ENCODE data around the gene USP17L11.
"Not testable (repeated sequence)": the region's sequence is repeated elsewhere in the genome, so short reads cannot be mapped to it uniquely, and the experiment has no call there.

USP17L11 gene

DNA sequence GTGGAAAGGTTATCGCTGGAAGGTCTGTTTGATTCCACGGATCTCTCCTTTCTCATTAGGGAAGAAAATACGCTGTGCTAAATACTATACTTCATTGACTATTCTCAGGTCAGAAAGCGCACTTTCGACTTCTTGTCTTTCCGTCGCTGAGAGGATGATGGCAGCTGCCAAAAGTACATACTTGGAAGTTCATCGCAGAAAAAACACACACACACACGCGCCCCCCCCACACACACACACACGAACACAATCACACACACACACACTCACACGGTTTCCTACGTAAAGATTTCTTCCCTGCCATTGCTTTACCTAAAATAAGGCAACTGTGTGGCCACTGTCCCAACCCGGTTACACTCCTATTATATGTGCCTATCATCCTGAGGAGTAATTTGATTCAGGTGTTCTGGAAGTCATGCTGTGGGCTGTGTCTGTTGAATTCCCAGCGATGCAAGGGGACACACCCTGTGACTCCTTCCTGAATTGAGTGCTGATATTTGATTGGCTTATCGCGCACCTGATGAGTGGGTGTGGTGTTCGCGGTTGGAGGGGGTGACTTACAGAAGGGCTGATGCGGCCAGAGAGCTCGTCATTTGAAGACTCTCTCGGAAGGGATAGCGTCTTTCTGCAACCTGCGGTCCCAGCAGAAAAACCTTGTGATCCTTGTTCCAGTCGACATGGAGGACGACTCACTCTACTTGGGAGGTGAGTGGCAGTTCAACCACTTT, 32.9 kb downstream of the USP17L11 start, which contains the start of gene USP17L18:
Gene USP17L18 (plus strand): TSS at position 678 of the 728 bp plus-strand sequence. CDS start 0 bp downstream, at position 678.
- TF ChIP-seq, protein P1, sequence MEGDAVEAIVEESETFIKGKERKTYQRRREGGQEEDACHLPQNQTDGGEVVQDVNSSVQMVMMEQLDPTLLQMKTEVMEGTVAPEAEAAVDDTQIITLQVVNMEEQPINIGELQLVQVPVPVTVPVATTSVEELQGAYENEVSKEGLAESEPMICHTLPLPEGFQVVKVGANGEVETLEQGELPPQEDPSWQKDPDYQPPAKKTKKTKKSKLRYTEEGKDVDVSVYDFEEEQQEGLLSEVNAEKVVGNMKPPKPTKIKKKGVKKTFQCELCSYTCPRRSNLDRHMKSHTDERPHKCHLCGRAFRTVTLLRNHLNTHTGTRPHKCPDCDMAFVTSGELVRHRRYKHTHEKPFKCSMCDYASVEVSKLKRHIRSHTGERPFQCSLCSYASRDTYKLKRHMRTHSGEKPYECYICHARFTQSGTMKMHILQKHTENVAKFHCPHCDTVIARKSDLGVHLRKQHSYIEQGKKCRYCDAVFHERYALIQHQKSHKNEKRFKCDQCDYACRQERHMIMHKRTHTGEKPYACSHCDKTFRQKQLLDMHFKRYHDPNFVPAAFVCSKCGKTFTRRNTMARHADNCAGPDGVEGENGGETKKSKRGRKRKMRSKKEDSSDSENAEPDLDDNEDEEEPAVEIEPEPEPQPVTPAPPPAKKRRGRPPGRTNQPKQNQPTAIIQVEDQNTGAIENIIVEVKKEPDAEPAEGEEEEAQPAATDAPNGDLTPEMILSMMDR (IDR thresholded peaks at IDR 0.05), result not testable (repeated sequence)

DNA sequence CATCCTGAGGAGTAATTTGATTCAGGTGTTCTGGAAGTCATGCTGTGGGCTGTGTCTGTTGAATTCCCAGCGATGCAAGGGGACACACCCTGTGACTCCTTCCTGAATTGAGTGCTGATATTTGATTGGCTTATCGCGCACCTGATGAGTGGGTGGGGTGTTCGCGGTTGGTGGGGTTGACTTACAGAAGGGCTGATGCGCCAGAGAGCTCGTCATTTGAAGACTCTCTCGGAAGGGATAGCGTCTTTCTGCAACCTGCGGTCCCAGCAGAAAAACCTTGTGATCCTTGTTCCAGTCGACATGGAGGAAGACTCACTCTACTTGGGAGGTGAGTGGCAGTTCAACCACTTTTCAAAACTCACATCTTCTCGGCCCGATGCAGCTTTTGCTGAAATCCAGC, 37.9 kb downstream of the USP17L11 start, which contains the start of gene USP17L19:
Gene USP17L19 (plus strand): TSS at position 301 of the 400 bp plus-strand sequence. CDS start 0 bp downstream, at position 301.
- TF ChIP-seq, protein P1 (IDR thresholded peaks at IDR 0.05), result not testable (repeated sequence)

DNA sequence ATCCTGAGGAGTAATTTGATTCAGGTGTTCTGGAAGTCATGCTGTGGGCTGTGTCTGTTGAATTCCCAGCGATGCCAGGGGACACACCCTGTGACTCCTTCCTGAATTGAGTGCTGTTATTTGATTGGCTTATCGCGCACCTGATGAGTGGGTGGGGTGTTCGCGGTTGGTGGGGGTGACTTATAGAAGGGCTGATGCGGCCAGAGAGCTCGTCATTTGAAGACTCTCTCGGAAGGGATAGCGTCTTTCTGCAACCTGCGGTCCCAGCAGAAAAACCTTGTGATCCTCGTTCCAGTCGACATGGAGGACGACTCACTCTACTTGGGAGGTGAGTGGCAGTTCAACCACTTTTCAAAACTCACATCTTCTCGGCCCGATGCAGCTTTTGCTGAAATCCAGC, 42.6 kb downstream of the USP17L11 start, which contains the start of gene USP17L20:
Gene USP17L20 (plus strand): TSS at position 301 of the 400 bp plus-strand sequence. CDS start 0 bp downstream, at position 301.
- TF ChIP-seq, protein P1 (IDR thresholded peaks at IDR 0.05), result not testable (repeated sequence)

DNA sequence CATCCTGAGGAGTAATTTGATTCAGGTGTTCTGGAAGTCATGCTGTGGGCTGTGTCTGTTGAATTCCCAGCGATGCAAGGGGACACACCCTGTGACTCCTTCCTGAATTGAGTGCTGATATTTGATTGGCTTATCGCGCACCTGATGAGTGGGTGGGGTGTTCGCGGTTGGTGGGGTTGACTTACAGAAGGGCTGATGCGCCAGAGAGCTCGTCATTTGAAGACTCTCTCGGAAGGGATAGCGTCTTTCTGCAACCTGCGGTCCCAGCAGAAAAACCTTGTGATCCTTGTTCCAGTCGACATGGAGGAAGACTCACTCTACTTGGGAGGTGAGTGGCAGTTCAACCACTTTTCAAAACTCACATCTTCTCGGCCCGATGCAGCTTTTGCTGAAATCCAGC, 47.4 kb downstream of the USP17L11 start, which contains the start of gene USP17L21:
Gene USP17L21 (plus strand): TSS at position 301 of the 400 bp plus-strand sequence. CDS start 0 bp downstream, at position 301.
- TF ChIP-seq, protein P1 (IDR thresholded peaks at IDR 0.05), result not testable (repeated sequence)
